ENCODE measurements around the gene SESN1.
"Not testable (repeated sequence)": the region's sequence is repeated elsewhere in the genome, so short reads cannot be mapped to it uniquely, and the experiment has no call there.

Gene SESN1

DNA sequence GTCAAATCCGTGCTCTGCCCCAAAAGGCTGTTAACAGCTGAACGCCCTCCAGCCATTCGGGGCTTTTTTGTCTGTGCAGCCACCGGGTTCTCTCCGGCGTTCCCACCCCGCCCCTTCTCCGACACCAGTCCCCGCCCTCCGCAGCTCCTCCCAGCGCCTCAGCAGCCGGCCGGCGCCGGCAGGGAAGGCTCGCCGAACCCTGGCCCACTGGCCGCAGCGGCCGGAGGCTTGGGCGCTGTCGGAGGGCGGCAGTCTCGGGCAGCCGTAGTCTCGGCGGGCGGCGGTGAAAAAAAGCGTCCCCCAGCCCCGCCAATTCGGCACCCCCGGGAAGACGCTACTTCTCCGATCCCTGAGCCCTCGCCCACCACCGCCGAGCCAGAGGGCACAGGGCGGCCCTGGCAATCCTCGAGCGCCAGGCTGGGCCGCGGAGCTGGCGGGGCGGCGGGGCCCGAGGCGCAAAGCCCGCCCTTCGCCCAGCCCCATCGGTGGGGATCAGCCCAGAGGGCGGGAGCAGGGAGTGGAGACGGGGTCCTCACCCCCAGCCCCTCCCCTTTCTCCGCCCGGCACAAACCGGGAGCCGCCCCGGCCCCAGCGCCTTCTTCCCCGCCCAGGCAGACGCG lies at the start of gene SESN1:
SESN1 (minus strand) TSS at position 431 of the 620 bp plus-strand sequence. CDS start 773 bp downstream, outside the sequence.
- DNase-seq, result peak; percentile 56 to 80

- no peak for DNase-seq
Observed at GRCh38 chr6:109143191-109143590, 48.5 kb upstream of the SESN1 start.

- DNase-seq, result not testable (repeated sequence)
Observed at GRCh38 chr6:109142067-109142466, 47.4 kb upstream of the SESN1 start.

- no peak for DNase-seq
Observed at GRCh38 chr6:109139109-109139508, 44.5 kb upstream of the SESN1 start.

DNA sequence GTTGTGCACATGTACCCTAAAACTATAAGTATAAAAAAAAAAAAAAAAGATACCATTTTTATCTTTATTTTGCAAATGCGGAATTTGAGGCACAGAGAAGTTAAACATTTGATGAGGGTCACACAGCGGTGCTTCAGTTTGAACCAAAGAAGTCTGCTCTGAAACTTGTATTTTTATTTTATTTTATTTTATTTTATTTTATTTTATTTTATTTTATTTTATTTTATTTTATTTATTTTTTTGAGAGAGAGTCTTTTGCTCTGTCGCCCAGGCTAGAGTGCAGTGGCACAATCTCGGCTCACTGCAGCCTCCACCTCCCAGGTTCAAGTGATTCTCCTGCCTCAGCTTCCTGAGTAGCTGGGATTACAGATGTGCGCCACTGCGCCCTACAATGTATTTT lies 41.9 kb upstream of the SESN1 start:
- DNase-seq, result not testable (repeated sequence)

DNA sequence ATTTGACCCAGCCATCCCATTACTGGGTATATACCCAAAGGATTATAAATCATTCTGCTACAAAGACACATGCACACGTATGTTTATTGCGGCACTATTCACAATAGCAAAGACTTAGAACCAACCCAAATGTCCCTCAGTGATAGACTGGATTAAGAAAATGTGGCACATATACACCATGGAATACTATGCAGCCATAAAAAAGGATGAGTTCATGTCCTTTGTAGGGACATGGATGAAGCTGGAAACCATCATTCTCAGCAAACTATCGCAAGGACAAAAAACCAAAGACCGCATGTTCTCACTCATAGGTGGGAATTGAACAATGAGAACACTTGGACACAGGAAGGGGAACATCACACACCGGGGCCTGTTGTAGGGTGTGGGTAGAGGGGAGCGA lies 41.4 kb upstream of the SESN1 start:
- not testable (repeated sequence) for DNase-seq

DNA sequence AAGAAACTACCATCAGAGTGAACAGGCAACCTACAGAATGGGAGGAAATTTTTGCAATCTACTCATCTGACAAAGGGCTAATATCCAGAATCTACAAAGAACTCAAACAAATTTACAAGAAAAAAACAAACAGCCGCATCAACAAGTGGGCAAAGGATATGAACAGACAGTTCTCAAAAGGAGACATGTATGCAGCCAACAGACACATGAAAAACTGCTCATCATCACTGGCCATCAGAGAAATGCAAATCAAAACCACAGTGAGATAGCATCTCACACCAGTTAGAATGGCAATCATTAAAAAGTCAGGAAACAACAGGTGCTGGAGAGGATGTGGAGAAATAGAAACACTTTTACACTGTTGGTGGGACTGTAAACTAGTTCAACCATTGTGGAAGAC lies 41.0 kb upstream of the SESN1 start:
- DNase-seq, result not testable (repeated sequence)

- DNase-seq, result no peak
Observed at GRCh38 chr6:109130065-109130464, 35.4 kb upstream of the SESN1 start.

GRCh38 chr6:109125504-109125903 lies 30.9 kb upstream of the SESN1 start:
- DNase-seq, result no peak

DNA sequence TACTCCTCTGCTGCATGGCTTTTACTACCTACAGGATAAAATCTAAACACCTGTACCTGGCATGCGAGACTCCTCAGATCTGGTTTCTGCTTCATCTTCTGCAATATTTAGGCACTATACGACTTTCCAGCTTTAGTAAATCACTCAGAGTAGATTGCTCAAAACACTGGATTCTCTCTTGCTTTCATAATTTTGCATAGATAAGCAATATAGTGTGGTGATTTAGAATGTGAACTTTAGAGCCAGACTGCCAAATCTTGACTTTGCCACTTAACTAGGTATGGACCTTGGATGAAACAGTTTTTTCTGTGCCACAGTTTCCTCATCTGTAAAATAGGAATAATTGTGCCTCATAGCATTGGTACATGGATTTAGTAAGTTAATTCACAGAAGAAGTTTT lies 29.6 kb upstream of the SESN1 start:
- no peak for DNase-seq

DNA sequence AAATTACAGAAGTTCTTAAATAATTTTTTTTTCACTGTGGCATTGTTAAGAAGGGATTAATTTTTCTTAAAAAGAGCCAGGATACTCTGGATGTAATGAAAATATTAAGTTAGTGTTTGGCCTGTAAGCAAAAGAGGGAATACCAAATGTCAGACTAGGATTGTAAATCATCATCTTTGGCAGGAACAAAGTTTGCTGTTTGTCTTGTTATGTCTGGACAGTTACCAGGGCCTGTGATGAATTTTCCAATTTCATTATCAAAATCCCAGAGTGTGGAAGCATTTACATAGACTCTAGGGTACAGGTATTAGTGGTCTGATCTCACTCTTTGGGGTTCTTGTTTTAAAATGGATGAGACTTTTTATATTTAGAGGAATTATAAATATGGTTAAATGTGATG lies 26.8 kb upstream of the SESN1 start:
- peak in 1 of 2 experiments; percentile 5 for DNase-seq

GRCh38 chr6:109118871-109119354 lies 24.3 kb upstream of the SESN1 start:
- DNase-seq, result no peak

- no peak for DNase-seq
Observed at GRCh38 chr6:109118337-109118736, 23.7 kb upstream of the SESN1 start.

- no peak for DNase-seq
Observed at GRCh38 chr6:109117346-109118035, 22.8 kb upstream of the SESN1 start.

DNA sequence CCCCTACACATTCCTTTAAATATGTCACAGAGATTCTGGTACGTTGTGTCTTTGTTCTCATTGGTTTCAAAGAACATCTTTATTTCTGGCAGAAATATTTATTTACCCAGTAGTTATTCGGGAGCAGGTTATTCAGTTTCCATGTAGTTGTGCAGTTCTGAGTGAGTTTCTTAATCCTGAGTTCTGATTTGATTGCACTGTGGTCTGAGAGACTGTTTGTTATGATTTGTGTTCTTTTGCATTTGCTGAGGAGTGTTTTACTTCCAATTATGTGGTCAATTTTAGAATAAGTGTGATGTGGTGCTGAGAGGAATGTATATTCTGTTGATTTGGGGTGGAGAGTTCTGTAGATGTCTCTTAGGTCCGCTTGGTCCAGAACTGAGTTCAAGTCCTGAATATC lies 18.0 kb upstream of the SESN1 start:
- DNase-seq, result not testable (repeated sequence)

DNA sequence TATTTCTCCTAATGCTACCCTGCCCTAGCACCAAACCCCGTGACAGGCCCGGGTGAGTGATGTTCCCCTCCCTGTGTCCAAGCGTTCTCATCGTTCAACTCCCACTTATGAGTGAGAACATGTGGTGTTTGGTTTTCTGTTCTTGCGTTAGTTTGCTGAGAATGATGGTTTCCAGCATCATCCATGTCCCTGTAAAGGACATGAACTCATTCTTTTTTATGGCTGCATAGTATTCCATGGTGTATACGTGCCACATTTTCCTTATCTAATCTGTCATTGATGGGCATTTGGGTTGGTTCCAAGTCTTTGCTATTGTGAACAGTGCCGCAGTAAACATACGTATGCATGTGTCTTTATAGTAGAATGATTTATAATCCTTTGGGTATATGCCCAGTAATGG lies 15.0 kb upstream of the SESN1 start:
- DNase-seq, result not testable (repeated sequence)

- no peak for DNase-seq
Observed at GRCh38 chr6:109105681-109106080, 11.0 kb upstream of the SESN1 start.

DNA sequence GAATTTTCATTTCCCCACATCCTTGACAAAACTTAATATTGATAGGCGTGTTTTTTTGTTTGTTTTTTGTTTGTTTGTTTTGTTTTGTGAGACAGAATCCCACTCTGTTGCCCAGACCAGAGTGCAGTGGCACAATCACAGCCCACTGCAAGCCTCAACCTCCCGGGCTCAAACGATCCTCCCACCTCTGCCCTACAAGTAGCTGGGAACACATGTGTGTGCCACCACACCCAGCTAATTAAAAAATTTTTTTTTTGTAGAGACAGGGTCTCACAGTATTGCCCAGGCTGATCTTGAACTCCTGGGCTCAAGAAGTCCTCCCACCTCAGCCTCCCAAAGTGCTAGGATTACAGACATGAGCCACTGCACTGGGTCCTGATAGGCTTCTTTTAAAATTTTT lies 9.9 kb upstream of the SESN1 start:
- DNase-seq, result no peak

GRCh38 chr6:109103942-109104341 lies 9.3 kb upstream of the SESN1 start:
- no peak for DNase-seq

DNA sequence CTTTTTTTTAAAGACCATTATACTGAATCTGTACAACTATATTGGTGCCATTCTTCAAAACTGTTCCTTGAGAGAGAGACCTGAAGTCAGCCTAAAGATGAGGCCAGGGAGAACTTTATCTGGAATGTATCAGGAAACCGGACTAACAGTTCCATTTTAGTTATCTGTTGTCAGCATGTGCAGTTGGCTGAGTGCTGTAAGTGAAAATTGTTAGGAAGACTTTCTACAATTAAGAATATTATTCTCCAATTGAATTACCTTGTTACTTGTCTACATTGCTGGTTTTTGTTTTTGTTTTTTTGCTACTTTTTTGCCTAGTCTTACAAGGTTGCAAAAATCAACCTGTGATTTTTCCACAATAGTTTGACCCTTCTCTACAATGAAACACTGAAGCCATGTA lies 8.1 kb upstream of the SESN1 start:
- no peak for DNase-seq

- no peak for DNase-seq
Observed at GRCh38 chr6:109097661-109098060, 3.0 kb upstream of the SESN1 start.

- DNase-seq, result no peak
Observed at GRCh38 chr6:109096208-109096607, 1.6 kb upstream of the SESN1 start.

DNA sequence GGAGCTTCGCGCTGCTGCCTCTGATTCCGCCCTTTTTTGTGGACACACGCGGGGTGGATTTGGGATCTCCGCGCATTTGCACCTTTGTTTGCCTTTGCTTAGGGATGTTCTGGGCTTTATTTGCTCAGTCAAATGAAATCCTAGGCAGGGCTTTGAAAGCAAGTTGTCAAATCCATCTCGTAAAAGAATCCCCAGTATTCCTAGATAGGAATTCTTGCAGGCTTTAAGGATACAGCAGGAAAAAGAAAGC lies 1.1 kb upstream of the SESN1 start:
- no peak for DNase-seq

DNA sequence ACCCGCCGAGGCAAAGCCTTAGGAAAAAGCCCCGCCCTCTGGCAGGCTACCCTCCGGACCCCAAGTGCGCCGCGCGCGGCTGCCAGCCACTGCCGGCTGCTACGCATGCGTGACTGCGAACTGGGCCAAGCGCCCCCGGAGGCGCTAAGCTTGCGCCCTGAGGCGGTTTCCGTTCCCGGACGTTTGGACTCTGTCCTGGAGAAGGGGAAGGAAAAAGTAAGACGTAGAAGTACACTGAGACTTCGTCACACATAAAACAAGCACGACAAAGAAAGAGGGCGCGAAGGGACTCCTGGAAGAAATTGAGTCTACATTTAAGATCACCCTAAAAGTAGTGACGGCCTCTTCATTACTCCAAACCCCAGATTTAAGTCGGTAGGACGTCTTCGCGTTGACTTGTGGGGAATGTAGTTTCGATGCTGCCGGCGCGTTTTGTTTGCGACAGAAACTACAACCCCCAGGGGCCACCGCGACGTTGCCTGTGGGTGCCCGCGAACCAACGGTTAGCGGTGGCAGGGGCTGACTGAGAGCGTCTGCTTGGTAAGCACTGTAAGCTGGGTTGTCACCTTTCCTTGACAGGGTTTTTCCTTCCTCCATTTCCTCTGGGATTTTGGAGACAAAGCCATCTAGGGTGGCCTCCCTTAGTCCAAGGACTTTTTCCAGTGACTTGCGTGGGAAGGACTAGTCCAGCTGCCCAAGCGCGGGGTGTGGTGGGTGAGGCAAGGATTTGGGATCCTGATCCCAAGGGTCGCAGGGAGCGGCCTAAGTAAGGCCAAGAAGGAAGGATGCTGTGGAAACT lies 589 bp upstream of the SESN1 start, which contains the start of gene CEP57L1:
CEP57L1 (plus strand) TSS at position 472 of the 799 bp plus-strand sequence. CDS start 49,715 bp downstream, outside the sequence.
- DNase-seq, result peak; percentile 94 to 98
